IMR-90 (cell line): ENCODE measurements around the gene CHN1. TPM values are rescaled to one million over a fixed set of nuclear protein-coding genes. Genes with fewer than 3 reads are reported as not detected.
A peak's percentile ranks its signal among the peaks of the same experiment; 100 is the strongest.

Experiments
- ATAC-seq: fragments of 200-7000 bp; cut with Tn5 transposase; 2 replicates; pipeline ENCODE4 v1.9.1; 2020; ENCODE audit warnings: low read depth, mild to moderate bottlenecking, moderate library complexity
- BruUV-seq: library from RNA; stranded (reverse); fragments of 400-500 nt; replicated peaks from 2 replicates; lab custom pipeline; 2021; lab: Mats Ljungman, UMichigan
- CTCF ChIA-PET: fragments of 300-600 bp; formaldehyde crosslinking; extraction: SDS; loops from one replicate; lab custom pipeline; 2021; ENCODE audit warnings: antibody characterized with exemption; lab: Yijun Ruan, JAX
- POLR2A ChIA-PET: fragments of 300-600 bp; sonication (Branson Sonifier 250); formaldehyde crosslinking; loops from one replicate; lab custom pipeline; 2022; ENCODE audit warnings: antibody characterized with exemption; ENCODE audit not compliant: unreplicated experiment; lab: Charles Lee
- DNase-seq: peaks from one replicate; pipeline ENCODE4 v3.0.0; 2013
- H2AFZ ChIP-seq: replicated peaks from 2 replicates; pipeline ENCODE3; 2013; ENCODE audit warnings: low read length, mild to moderate bottlenecking; ENCODE audit not compliant: poor library complexity
- H2AK5ac ChIP-seq: 2 replicates; pipeline ENCODE4 v1.6.1; 2013; ENCODE audit warnings: low read depth, low read length, inconsistent platforms
- H2AK9ac ChIP-seq: replicated peaks from 2 replicates; pipeline ENCODE3; 2013; ENCODE audit warnings: mild to moderate bottlenecking, low read depth, low read length, moderate library complexity; ENCODE audit not compliant: poor library complexity
- H2BK120ac ChIP-seq: 2 replicates; pipeline ENCODE4 v1.6.1; 2013; ENCODE audit warnings: low read depth, low read length, inconsistent platforms
- H2BK15ac ChIP-seq: 3 replicates; pipeline ENCODE4 v1.6.1; 2013; ENCODE audit warnings: low read depth, low read length, inconsistent platforms
- H2BK20ac ChIP-seq: 2 replicates; pipeline ENCODE4 v1.6.1; 2013; ENCODE audit warnings: low read depth, mild to moderate bottlenecking, inconsistent platforms, low read length, moderate library complexity
- H2BK5ac ChIP-seq: 2 replicates; pipeline ENCODE4 v1.6.1; 2013; ENCODE audit warnings: mild to moderate bottlenecking, low read depth, low read length, inconsistent platforms; ENCODE audit not compliant: poor library complexity, severe bottlenecking
- H3K14ac ChIP-seq: replicated peaks from 2 replicates; pipeline ENCODE4 v1.6.1; 2013; ENCODE audit warnings: low read depth, low read length, inconsistent platforms
- H3K18ac ChIP-seq: 2 replicates; pipeline ENCODE4 v1.6.1; 2013; ENCODE audit warnings: low read depth, low read length, control low read depth
- H3K23ac ChIP-seq: 2 replicates; pipeline ENCODE4 v1.6.1; 2013; ENCODE audit warnings: low read depth, low read length, inconsistent platforms
- H3K27ac ChIP-seq: 2 replicates; pipeline ENCODE4 v1.5.1; 2013; ENCODE audit warnings: mild to moderate bottlenecking, control low read depth, low read length; ENCODE audit not compliant: insufficient read depth
- H3K27me3 ChIP-seq: 2 replicates; pipeline ENCODE4 v1.6.1; 2013; ENCODE audit warnings: low read length; ENCODE audit not compliant: control insufficient read depth, insufficient read depth
- H3K36me3 ChIP-seq: 2 replicates; pipeline ENCODE4 v1.6.1; 2013; ENCODE audit warnings: low read length, mixed read lengths; ENCODE audit not compliant: control insufficient read depth, insufficient read depth
- H3K4ac ChIP-seq: 2 replicates; pipeline ENCODE4 v1.6.1; 2013; ENCODE audit warnings: low read depth, low read length, inconsistent platforms
- H3K4me1 ChIP-seq: 2 replicates; pipeline ENCODE4 v1.6.1; 2013; ENCODE audit warnings: low read length, mixed read lengths; ENCODE audit not compliant: control insufficient read depth, insufficient read depth
- H3K4me2 ChIP-seq: 2 replicates; pipeline ENCODE4 v1.6.1; 2013; ENCODE audit warnings: low read depth, mild to moderate bottlenecking, control low read depth, low read length, moderate library complexity
- H3K4me3 ChIP-seq: 2 replicates; pipeline ENCODE4 v1.5.1; 2013; ENCODE audit warnings: low read depth, mild to moderate bottlenecking, control low read depth, low read length, moderate library complexity; ENCODE audit not compliant: insufficient read depth
- H3K56ac ChIP-seq: 2 replicates; pipeline ENCODE4 v1.6.1; 2013; ENCODE audit warnings: low read length, inconsistent platforms; ENCODE audit not compliant: insufficient read depth; ENCODE audit errors: extremely low read depth
- H3K79me1 ChIP-seq, 2 experiments: 2 replicates each; pipeline ENCODE4 v1.6.1; 2013; ENCODE audit warnings: low read length in 2 of 2, inconsistent platforms in 1 of 2, low read depth in 1 of 2
- H3K9ac ChIP-seq: 2 replicates; pipeline ENCODE4 v1.6.1; 2013; ENCODE audit warnings: low read depth, low read length, control low read depth
- H3K9me1 ChIP-seq: 2 replicates; pipeline ENCODE4 v1.6.1; 2013; ENCODE audit warnings: low read length, inconsistent platforms; ENCODE audit not compliant: insufficient read depth
- H3K9me3 ChIP-seq: 2 replicates; pipeline ENCODE4 v1.6.1; 2013; ENCODE audit warnings: low read length; ENCODE audit not compliant: control insufficient read depth, insufficient read depth
- H4K20me1 ChIP-seq: 2 replicates; pipeline ENCODE4 v1.6.1; 2013; ENCODE audit warnings: low read length, inconsistent platforms; ENCODE audit not compliant: insufficient read depth
- H4K5ac ChIP-seq: 2 replicates; pipeline ENCODE4 v1.6.1; 2013; ENCODE audit warnings: mild to moderate bottlenecking, low read depth, low read length, control low read depth
- H4K8ac ChIP-seq, 2 experiments: 2 replicates each; pipeline ENCODE4 v1.6.1; 2013; ENCODE audit warnings: low read depth in 2 of 2, low read length in 2 of 2, control low read depth in 1 of 2, inconsistent platforms in 1 of 2
- H4K91ac ChIP-seq: 2 replicates; pipeline ENCODE4 v1.6.1; 2013; ENCODE audit warnings: low read depth, low read length, inconsistent platforms; ENCODE audit not compliant: insufficient read depth
- CEBPB ChIP-seq: IDR thresholded peaks from 2 replicates; pipeline ENCODE4 v1.6.1; 2012; ENCODE audit warnings: low read depth, low read length, improper control_type of control experiment
- CTCF ChIP-seq: conservative IDR thresholded peaks from 2 replicates; pipeline ENCODE4 v1.5.1; 2012; ENCODE audit warnings: mild to moderate bottlenecking, low read depth, low read length, improper control_type of control experiment
- FOS ChIP-seq: fragments of 150-350 bp; IDR thresholded peaks from 2 replicates; pipeline ENCODE4 v1.6.1; 2016; ENCODE audit warnings: low read depth, low read length
- MAFK ChIP-seq: IDR thresholded peaks from 2 replicates; pipeline ENCODE4 v1.6.1; 2012; ENCODE audit warnings: low read depth, low read length, improper control_type of control experiment
- RAD21 ChIP-seq: IDR thresholded peaks from 2 replicates; pipeline ENCODE4 v1.6.1; 2012; ENCODE audit warnings: low read length, improper control_type of control experiment
- WGBS, 2 experiments: methylation state at CpG; one replicate each; pipeline versions ENCODE4 v1.1.5 to v1.1.7; 2013; ENCODE audit warnings: missing lambda C conversion rate in 2 of 2; ENCODE audit not compliant: insufficient read length in 1 of 2; ENCODE audit errors: extremely low coverage in 2 of 2; 5-methylcytosine and 5-hydroxymethylcytosine counted together
- dilution Hi-C: fragments of 300-500 bp; cut with HindIII; formaldehyde crosslinking; loops from one replicate; pipeline ENCODE4 v1.14.3; 2018; ENCODE audit warnings: low sequenced_read_pairs; ENCODE audit not compliant: unreplicated experiment
- in situ Hi-C: fragments of 300-500 bp; cut with MboI; formaldehyde crosslinking; loops from 3 replicates; pipeline ENCODE4 v1.14.3; 2019; ENCODE audit warnings: low sequenced_read_pairs, inconsistent platforms, mixed read lengths
- intact Hi-C: fragments of 100-400 bp; cut with micrococcal nuclease; formaldehyde crosslinking; loops from 2 replicates; pipeline ENCODE4 v1.10.0; 2022
- polyA plus RNA-seq, 3 experiments: library from polyadenylated mRNA; depleted of rRNA; stranded (reverse); fragments of >200 nt; gene quantifications; 2 replicates each; pipeline ENCODE4 v1.2.3, GENCODE V29; 2012; ENCODE audit warnings: low replicate concordance in 1 of 3
- total RNA-seq: library from RNA; depleted of rRNA; stranded (reverse); fragments of >200 nt; gene quantifications from 2 replicates; pipeline ENCODE4 v1.2.3, GENCODE V29; 2012

The CHN1 gene
- total and polyA plus RNA-seq, 2 of the 4 experiments (the other 2 are of a cell fraction) = 58.4 to 66.9 TPM

- CTCF ChIA-PET = interaction anchor here (0.6 to 1.8 kb wide), 2 partner anchors 11 to 115 kb away, joined by 3 to 7 read pairs; no protein-coding TSS in a partner anchor
- Histone ChIP-seq H2AK5ac (peak overlapping the region; percentile 18; the same call in 1 of the 2 replicates), H3K4me3 (no peak overlapping the region), H2BK20ac (peak overlapping the region; percentile 87; the same call in 1 of the 2 replicates), H3K36me3 (no peaks in the 10 kb centered on the region), H2BK15ac (0 out of 3 replicates have a peak overlapping the region, but pooled peaks have one; percentile 1), H2BK120ac (peak overlapping the region; percentile 59), H3K4me1 (peaks cover 3% of the 10 kb centered on the region), H4K8ac (peak overlapping the region; percentile 5 to 76; a peak in 2 of 4 replicates), H2BK5ac (peak overlapping the region; percentile 66), H3K23ac (peak overlapping the region; percentile 84; the same call in 1 of the 2 replicates), H3K27me3 (no peaks in the 10 kb centered on the region), H3K4ac (peak overlapping the region; percentile 84; the same call in 1 of the 2 replicates), H3K14ac (peak overlapping the region; percentile 90), H3K9me3 (no peaks in the 10 kb centered on the region), H3K79me1 (no peaks in the 10 kb centered on the region), H3K9ac (no peak overlapping the region; the same call in 1 of the 2 replicates), H2AK9ac (no peak overlapping the region), H3K56ac (no peak overlapping the region), H4K5ac (peak overlapping the region; percentile 90; the same call in 1 of the 2 replicates), H3K9me1 (peaks cover 2% of the 10 kb centered on the region; the same call in 1 of the 2 replicates), H4K91ac (no peak overlapping the region), H2AFZ (peak overlapping the region; percentile 73), H3K27ac (no peak overlapping the region), H3K4me2 (no peak overlapping the region; the same call in 1 of the 2 replicates), H4K20me1 (no peaks in the 10 kb centered on the region), H3K18ac (peak overlapping the region; percentile 93; the same call in 1 of the 2 replicates)
- DNase-seq = no peak
- intact Hi-C loops (no loop called here), in situ Hi-C loops (no loop called here), dilution Hi-C loops (no loop called here)
- TF ChIP-seq CTCF (no peak), FOS (no peak), RAD21 (no peak), MAFK (no peak), CEBPB (no peak)
- no CpG with 5 or more reads among the region's 1 CpG for WGBS, 2 experiments
- peak; percentile 37 for ATAC-seq
- POLR2A ChIA-PET = no interaction called here
- BruUV-seq = no TSS peak
These were observed 145.5 kb downstream of the CHN1 start for GRCh38 chr2:174859563-174860169.
